IMR-90 (cell line): ENCODE results near the gene RPS28. TPM values are rescaled to one million over a fixed set of nuclear protein-coding genes. Genes with fewer than 3 reads are reported as not detected.
A peak's percentile ranks its signal among the peaks of the same experiment; 100 is the strongest.

Source experiments
- ATAC-seq: fragments of 200-7000 bp; cut with Tn5 transposase; 2 replicates; pipeline ENCODE4 v1.9.1; 2020; ENCODE audit warnings: low read depth, mild to moderate bottlenecking, moderate library complexity
- BruUV-seq: library from RNA; stranded (reverse); fragments of 400-500 nt; replicated peaks from 2 replicates; lab custom pipeline; 2021; lab: Mats Ljungman, UMichigan
- CTCF ChIA-PET: fragments of 300-600 bp; formaldehyde crosslinking; extraction: SDS; loops from one replicate; lab custom pipeline; 2021; ENCODE audit warnings: antibody characterized with exemption; lab: Yijun Ruan, JAX
- POLR2A ChIA-PET: fragments of 300-600 bp; sonication (Branson Sonifier 250); formaldehyde crosslinking; loops from one replicate; lab custom pipeline; 2022; ENCODE audit warnings: antibody characterized with exemption; ENCODE audit not compliant: unreplicated experiment; lab: Charles Lee
- DNase-seq: peaks from one replicate; pipeline ENCODE4 v3.0.0; 2013
- H2AFZ ChIP-seq: replicated peaks from 2 replicates; pipeline ENCODE3; 2013; ENCODE audit warnings: low read length, mild to moderate bottlenecking; ENCODE audit not compliant: poor library complexity
- H2AK5ac ChIP-seq: 2 replicates; pipeline ENCODE4 v1.6.1; 2013; ENCODE audit warnings: low read depth, low read length, inconsistent platforms
- H2AK9ac ChIP-seq: replicated peaks from 2 replicates; pipeline ENCODE3; 2013; ENCODE audit warnings: mild to moderate bottlenecking, low read depth, low read length, moderate library complexity; ENCODE audit not compliant: poor library complexity
- H2BK120ac ChIP-seq: 2 replicates; pipeline ENCODE4 v1.6.1; 2013; ENCODE audit warnings: low read depth, low read length, inconsistent platforms
- H2BK15ac ChIP-seq: 3 replicates; pipeline ENCODE4 v1.6.1; 2013; ENCODE audit warnings: low read depth, low read length, inconsistent platforms
- H2BK20ac ChIP-seq: 2 replicates; pipeline ENCODE4 v1.6.1; 2013; ENCODE audit warnings: low read depth, mild to moderate bottlenecking, inconsistent platforms, low read length, moderate library complexity
- H2BK5ac ChIP-seq: 2 replicates; pipeline ENCODE4 v1.6.1; 2013; ENCODE audit warnings: mild to moderate bottlenecking, low read depth, low read length, inconsistent platforms; ENCODE audit not compliant: poor library complexity, severe bottlenecking
- H3K14ac ChIP-seq: replicated peaks from 2 replicates; pipeline ENCODE4 v1.6.1; 2013; ENCODE audit warnings: low read depth, low read length, inconsistent platforms
- H3K18ac ChIP-seq: 2 replicates; pipeline ENCODE4 v1.6.1; 2013; ENCODE audit warnings: low read depth, low read length, control low read depth
- H3K23ac ChIP-seq: 2 replicates; pipeline ENCODE4 v1.6.1; 2013; ENCODE audit warnings: low read depth, low read length, inconsistent platforms
- H3K27ac ChIP-seq: 2 replicates; pipeline ENCODE4 v1.5.1; 2013; ENCODE audit warnings: mild to moderate bottlenecking, control low read depth, low read length; ENCODE audit not compliant: insufficient read depth
- H3K27me3 ChIP-seq: 2 replicates; pipeline ENCODE4 v1.6.1; 2013; ENCODE audit warnings: low read length; ENCODE audit not compliant: control insufficient read depth, insufficient read depth
- H3K36me3 ChIP-seq: 2 replicates; pipeline ENCODE4 v1.6.1; 2013; ENCODE audit warnings: low read length, mixed read lengths; ENCODE audit not compliant: control insufficient read depth, insufficient read depth
- H3K4ac ChIP-seq: 2 replicates; pipeline ENCODE4 v1.6.1; 2013; ENCODE audit warnings: low read depth, low read length, inconsistent platforms
- H3K4me1 ChIP-seq: 2 replicates; pipeline ENCODE4 v1.6.1; 2013; ENCODE audit warnings: low read length, mixed read lengths; ENCODE audit not compliant: control insufficient read depth, insufficient read depth
- H3K4me2 ChIP-seq: 2 replicates; pipeline ENCODE4 v1.6.1; 2013; ENCODE audit warnings: low read depth, mild to moderate bottlenecking, control low read depth, low read length, moderate library complexity
- H3K4me3 ChIP-seq: 2 replicates; pipeline ENCODE4 v1.5.1; 2013; ENCODE audit warnings: low read depth, mild to moderate bottlenecking, control low read depth, low read length, moderate library complexity; ENCODE audit not compliant: insufficient read depth
- H3K56ac ChIP-seq: 2 replicates; pipeline ENCODE4 v1.6.1; 2013; ENCODE audit warnings: low read length, inconsistent platforms; ENCODE audit not compliant: insufficient read depth; ENCODE audit errors: extremely low read depth
- H3K79me1 ChIP-seq, 2 experiments: 2 replicates each; pipeline ENCODE4 v1.6.1; 2013; ENCODE audit warnings: low read length in 2 of 2, inconsistent platforms in 1 of 2, low read depth in 1 of 2
- H3K9ac ChIP-seq: 2 replicates; pipeline ENCODE4 v1.6.1; 2013; ENCODE audit warnings: low read depth, low read length, control low read depth
- H3K9me1 ChIP-seq: 2 replicates; pipeline ENCODE4 v1.6.1; 2013; ENCODE audit warnings: low read length, inconsistent platforms; ENCODE audit not compliant: insufficient read depth
- H3K9me3 ChIP-seq: 2 replicates; pipeline ENCODE4 v1.6.1; 2013; ENCODE audit warnings: low read length; ENCODE audit not compliant: control insufficient read depth, insufficient read depth
- H4K20me1 ChIP-seq: 2 replicates; pipeline ENCODE4 v1.6.1; 2013; ENCODE audit warnings: low read length, inconsistent platforms; ENCODE audit not compliant: insufficient read depth
- H4K5ac ChIP-seq: 2 replicates; pipeline ENCODE4 v1.6.1; 2013; ENCODE audit warnings: mild to moderate bottlenecking, low read depth, low read length, control low read depth
- H4K8ac ChIP-seq, 2 experiments: 2 replicates each; pipeline ENCODE4 v1.6.1; 2013; ENCODE audit warnings: low read depth in 2 of 2, low read length in 2 of 2, control low read depth in 1 of 2, inconsistent platforms in 1 of 2
- H4K91ac ChIP-seq: 2 replicates; pipeline ENCODE4 v1.6.1; 2013; ENCODE audit warnings: low read depth, low read length, inconsistent platforms; ENCODE audit not compliant: insufficient read depth
- BHLHE40 ChIP-seq: fragments of 150-350 bp; IDR thresholded peaks from 2 replicates; pipeline ENCODE4 v1.6.1; 2016; ENCODE audit warnings: mild to moderate bottlenecking, low read depth, low read length
- CHD1 ChIP-seq: IDR thresholded peaks from 2 replicates; pipeline ENCODE4 v1.6.1; 2012; ENCODE audit warnings: low read depth, low read length, improper control_type of control experiment
- FOS ChIP-seq: fragments of 150-350 bp; IDR thresholded peaks from 2 replicates; pipeline ENCODE4 v1.6.1; 2016; ENCODE audit warnings: low read depth, low read length
- MAFK ChIP-seq: IDR thresholded peaks from 2 replicates; pipeline ENCODE4 v1.6.1; 2012; ENCODE audit warnings: low read depth, low read length, improper control_type of control experiment
- NFE2L2 ChIP-seq: fragments of 150-350 bp; IDR thresholded peaks from 2 replicates; pipeline ENCODE4 v1.6.1; 2016; ENCODE audit warnings: low read depth, mild to moderate bottlenecking, low read length
- POLR2A ChIP-seq: IDR thresholded peaks from 2 replicates; pipeline ENCODE4 v1.6.1; 2012; ENCODE audit warnings: mild to moderate bottlenecking, low read depth, low read length
- RAD21 ChIP-seq: IDR thresholded peaks from 2 replicates; pipeline ENCODE4 v1.6.1; 2012; ENCODE audit warnings: low read length, improper control_type of control experiment
- RCOR1 ChIP-seq: IDR thresholded peaks from 2 replicates; pipeline ENCODE4 v1.6.1; 2012; ENCODE audit warnings: mild to moderate bottlenecking, low read length, improper control_type of control experiment; ENCODE audit not compliant: insufficient replicate concordance
- RFX5 ChIP-seq: IDR thresholded peaks from 2 replicates; pipeline ENCODE4 v1.8.0; 2012; ENCODE audit warnings: low read depth, mild to moderate bottlenecking, low read length, moderate library complexity
- WGBS, 2 experiments: methylation state at CpG; one replicate each; pipeline versions ENCODE4 v1.1.5 to v1.1.7; 2013; ENCODE audit warnings: missing lambda C conversion rate in 2 of 2; ENCODE audit not compliant: insufficient read length in 1 of 2; ENCODE audit errors: extremely low coverage in 2 of 2; 5-methylcytosine and 5-hydroxymethylcytosine counted together
- dilution Hi-C: fragments of 300-500 bp; cut with HindIII; formaldehyde crosslinking; loops from one replicate; pipeline ENCODE4 v1.14.3; 2018; ENCODE audit warnings: low sequenced_read_pairs; ENCODE audit not compliant: unreplicated experiment
- in situ Hi-C: fragments of 300-500 bp; cut with MboI; formaldehyde crosslinking; loops from 3 replicates; pipeline ENCODE4 v1.14.3; 2019; ENCODE audit warnings: low sequenced_read_pairs, inconsistent platforms, mixed read lengths
- intact Hi-C: fragments of 100-400 bp; cut with micrococcal nuclease; formaldehyde crosslinking; loops from 2 replicates; pipeline ENCODE4 v1.10.0; 2022
- polyA plus RNA-seq, 3 experiments: library from polyadenylated mRNA; depleted of rRNA; stranded (reverse); fragments of >200 nt; gene quantifications; 2 replicates each; pipeline ENCODE4 v1.2.3, GENCODE V29; 2012; ENCODE audit warnings: low replicate concordance in 1 of 3
- total RNA-seq: library from RNA; depleted of rRNA; stranded (reverse); fragments of >200 nt; gene quantifications from 2 replicates; pipeline ENCODE4 v1.2.3, GENCODE V29; 2012

The RPS28 gene
- total and polyA plus RNA-seq, 2 of the 4 experiments (the other 2 are of a cell fraction) = 143 to 643 TPM

DNA sequence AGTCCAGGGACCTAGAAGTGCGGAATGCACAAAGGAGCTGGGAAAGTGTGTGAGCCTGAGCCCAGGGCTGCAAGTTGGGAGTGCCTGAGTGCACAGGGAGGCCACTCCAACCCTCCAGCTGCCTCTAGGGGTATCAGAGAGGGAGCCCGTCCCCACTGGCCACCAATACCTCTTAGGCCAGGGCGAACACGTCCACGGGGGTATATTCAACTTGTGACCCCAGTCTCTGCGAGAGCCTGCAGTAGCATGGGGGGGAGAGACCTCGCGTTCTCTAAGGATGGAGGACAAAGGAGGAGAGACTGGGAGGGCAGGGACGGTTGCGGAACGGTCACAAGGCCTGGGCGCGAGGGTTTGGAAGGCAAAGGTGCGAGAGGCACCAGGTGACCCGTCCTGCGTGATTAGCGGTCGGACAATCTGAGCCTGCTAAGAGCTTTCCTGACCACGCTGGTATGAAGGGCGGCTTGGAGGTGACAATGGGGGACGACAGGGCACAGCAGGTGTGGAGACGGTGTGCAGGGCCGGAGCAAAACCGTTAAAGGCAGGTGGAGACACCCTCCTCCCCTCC, 13.8 kb upstream of the RPS28 start:
- Histone ChIP-seq H3K9me3 (no peaks in the 10 kb centered on the region), H2BK120ac (no peak overlapping the region), H3K27me3 (no peaks in the 10 kb centered on the region), H2BK15ac (no peak overlapping the region; the same call in 2 of the 3 replicates), H4K8ac (peak overlapping the region; percentile 59 to 80), H3K4ac (peak overlapping the region; percentile 26; the same call in 1 of the 2 replicates), H3K14ac (peak overlapping the region; percentile 19), H3K56ac (no peak overlapping the region), H2BK20ac (no peak overlapping the region), H3K23ac (peak overlapping the region; percentile 59; the same call in 1 of the 2 replicates), H3K9ac (peak overlapping the region; percentile 36), H3K18ac (no peak overlapping the region), H3K9me1 (peaks cover 3% of the 10 kb centered on the region), H4K5ac (no peak overlapping the region), H4K91ac (peak overlapping the region; percentile 8; the same call in 1 of the 2 replicates), H3K36me3 (peaks cover 11% of the 10 kb centered on the region), H2AK5ac (peak overlapping the region; percentile 81), H3K27ac (no peak overlapping the region; the same call in 1 of the 2 replicates), H4K20me1 (no peaks in the 10 kb centered on the region), H3K4me2 (peak overlapping the region; percentile 93), H3K4me3 (peak overlapping the region; percentile 51), H2BK5ac (no peak overlapping the region), H3K4me1 (peaks cover 6% of the 10 kb centered on the region), H2AK9ac (peak overlapping the region; percentile 95), H3K79me1 (peaks cover 6 to 22% of the 10 kb centered on the region in 2 experiments; a peak in 3 of 4 replicates), H2AFZ (peak overlapping the region; percentile 92)
- ATAC-seq = no peak
- dilution Hi-C loops = no loop called here
- in situ Hi-C loops = no loop called here
- TF ChIP-seq POLR2A (no peak), RCOR1 (no peak), RAD21 (no peak), MAFK (no peak), NFE2L2 (no peak), FOS (no peak), CHD1 (no peak), RFX5 (no peak), BHLHE40 (no peak)
- ChIA-PET CTCF (no interaction called here), POLR2A (no interaction called here)
- no TSS peak for BruUV-seq
- DNase-seq = no peak
- WGBS, 2 experiments = 5% methylated on average over 8 of the region's 24 CpGs; no CpG with 5 or more reads in 1 of the 2 experiments
- intact Hi-C loops = no loop called here
